ENCODE data around the gene ZNF699. TPM values are rescaled to one million over a fixed set of nuclear protein-coding genes. Genes with fewer than 3 reads are reported as not detected.
"Not testable (repeated sequence)": the region's sequence is repeated elsewhere in the genome, so short reads cannot be mapped to it uniquely, and the experiment has no call there.

The ZNF699 gene
- 13.9 and 34.0 TPM in 2 replicates for total RNA-seq (2014; rRNA removed)
- polyA plus RNA-seq (2012) = 3.3 TPM

DNA sequence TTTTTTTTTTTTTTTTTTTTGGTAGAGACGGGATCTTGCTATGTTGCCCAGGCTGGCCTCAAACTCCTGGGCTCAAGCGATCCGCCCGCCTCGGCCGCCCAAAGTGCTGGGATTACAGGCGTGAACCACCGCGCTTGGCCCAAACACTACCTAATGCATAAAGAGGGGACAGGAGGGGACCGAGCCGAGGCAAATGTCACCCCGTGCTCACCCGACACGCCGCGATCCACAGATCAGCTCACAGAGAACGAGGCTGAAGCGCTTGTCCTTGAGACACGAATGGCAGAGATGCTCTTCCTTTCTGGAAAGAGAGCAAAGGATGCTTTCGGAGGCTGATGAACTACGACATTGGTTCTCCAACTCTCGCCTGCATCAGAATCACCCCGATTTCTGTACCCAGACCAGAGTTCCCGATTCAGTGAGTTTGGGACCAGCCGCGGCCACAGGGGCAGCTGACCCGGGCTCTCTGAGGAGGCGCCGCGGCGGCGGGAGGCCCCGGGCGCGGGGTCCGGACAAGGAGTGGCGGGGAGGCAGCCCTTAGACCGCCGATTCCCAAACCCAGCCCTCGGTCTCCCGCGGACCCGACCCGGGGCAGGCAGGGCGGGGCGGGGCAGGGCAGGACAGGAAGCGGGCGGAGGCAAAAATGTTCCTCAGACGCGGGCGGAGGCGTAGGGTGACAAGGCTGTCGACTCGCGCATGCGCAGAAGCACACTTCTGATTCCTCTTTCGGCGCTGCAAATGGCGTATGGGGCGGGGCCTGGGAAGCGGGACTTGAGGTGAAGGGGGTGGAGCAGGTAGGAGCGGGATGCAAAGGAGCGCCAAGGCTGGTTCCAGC lies at the start of gene ZNF699:
ZNF699 (minus strand) TSS at position 700 of the 835 bp plus-strand sequence. CDS start 4,719 bp downstream, outside the sequence.
- DNase-seq (ENCODE audit: low read depth) = peak; percentile 97

DNA sequence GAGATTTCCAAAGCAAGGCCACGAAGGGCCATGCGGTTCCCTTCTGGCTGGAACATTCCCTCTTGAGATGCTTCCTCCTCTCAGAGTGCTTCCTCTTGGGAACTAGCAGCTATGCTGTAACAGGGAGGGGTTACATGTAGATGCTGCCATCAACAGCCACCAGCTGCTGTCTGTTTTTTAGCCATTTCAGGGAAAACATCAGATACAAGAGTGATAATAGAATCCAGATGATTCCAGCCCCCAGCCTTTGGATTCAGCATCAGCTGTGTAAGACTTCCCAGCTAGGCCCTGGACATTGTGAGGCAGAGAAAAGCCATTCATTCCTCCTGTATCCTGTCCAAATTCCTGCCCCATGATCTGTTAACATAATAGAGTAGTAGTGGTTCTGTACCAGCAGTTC lies 45.0 kb upstream of the ZNF699 start:
- DNase-seq (ENCODE audit: low read depth) = no peak

DNA sequence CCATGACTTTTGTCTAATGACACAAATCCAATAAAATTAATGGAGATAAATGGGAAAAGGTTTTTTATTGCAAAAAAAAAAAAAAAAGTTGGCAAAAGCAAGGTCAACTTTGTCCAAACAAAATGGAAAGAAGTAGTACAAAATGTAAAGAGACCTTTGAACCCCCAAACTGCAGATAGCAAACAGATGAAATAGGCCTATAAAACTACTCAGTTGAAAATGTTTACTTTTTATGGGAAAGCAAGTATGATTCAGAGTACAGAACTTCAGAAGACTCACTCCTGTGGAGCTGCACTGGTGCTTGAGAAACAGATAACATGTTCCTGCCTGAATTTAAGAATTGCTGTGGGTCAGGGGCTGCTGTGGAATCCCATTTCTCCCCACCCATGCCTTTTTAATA lies 43.4 kb upstream of the ZNF699 start:
- no peak for DNase-seq (ENCODE audit: low read depth)

DNA sequence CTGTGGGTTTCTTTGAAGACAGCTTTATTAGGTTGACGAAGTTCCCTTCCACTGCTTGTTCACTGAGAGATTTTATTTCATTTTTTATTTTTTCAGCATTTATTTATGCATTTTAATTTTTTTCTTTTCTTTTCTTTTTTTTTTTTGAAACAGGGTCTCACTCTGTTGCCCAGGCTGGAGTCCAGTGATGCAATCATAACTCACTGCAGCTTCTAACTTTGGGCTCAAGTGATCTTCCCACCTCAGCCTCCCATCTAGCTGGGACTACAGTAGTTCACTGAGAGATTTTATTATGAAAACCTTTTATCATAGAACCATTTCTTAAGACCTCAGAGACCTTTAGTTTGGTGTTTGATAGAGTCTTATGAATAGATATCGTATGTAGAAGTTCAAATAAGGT lies 42.9 kb upstream of the ZNF699 start:
- DNase-seq (ENCODE audit: low read depth) = no peak

DNA sequence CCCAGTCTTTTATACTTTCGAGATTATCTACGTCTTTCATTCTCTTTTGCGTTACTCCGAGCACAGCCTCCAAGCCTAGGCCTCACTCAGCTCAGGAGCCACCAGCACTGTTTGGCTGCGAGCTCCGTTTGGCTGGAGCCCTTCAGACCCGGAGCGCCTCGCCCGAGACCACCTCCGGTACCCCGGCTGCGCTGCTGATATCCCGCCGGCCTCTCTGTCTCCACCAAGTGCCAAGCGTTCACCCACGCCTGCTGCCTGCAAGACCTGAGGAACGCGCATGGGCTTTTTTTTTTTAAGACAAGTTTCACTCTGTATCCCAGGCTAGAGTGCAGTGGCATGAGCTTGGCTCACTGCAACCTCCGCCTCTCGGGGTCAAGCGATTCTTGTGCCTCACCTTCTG lies 39.0 kb upstream of the ZNF699 start:
- DNase-seq (ENCODE audit: low read depth) = no peak

DNA sequence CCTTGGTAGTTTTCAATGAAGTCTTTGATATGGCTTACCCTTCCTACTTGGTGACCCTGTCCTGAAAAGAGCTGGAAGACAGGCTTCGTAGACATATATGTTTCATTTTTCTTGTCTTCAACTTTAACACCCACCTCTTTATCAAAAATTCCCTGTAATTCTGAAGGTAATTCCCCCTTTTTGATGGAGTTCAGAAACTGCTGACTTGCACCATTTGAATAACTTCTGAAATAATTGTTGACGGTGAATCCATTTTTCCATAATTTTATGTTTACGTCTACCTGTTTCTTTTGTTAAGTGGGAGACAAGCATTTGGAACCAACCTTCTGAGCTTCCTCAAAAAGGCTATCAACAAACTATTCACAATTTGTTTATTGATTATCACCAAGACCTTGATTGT lies 38.6 kb upstream of the ZNF699 start:
- no peak for DNase-seq (ENCODE audit: low read depth)

DNA sequence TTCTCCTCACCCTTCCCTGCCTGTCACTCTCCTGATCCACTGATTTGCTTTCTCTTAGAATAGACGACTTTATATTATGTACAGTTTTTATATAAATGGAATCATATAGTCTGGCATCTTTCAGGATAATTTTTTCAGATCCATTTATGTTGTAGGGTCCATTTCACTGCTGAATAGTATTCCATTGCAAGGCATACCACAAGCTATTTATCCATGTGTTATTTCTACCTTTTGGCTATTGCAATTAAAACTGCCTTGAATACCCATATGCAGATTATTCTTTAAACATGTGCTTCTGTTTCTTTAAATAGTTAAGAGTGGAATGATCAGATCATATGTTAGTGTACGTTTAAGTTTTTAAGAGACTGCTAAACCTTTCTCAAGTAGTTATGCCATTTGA lies 35.4 kb upstream of the ZNF699 start:
- DNase-seq (ENCODE audit: low read depth) = no peak

DNA sequence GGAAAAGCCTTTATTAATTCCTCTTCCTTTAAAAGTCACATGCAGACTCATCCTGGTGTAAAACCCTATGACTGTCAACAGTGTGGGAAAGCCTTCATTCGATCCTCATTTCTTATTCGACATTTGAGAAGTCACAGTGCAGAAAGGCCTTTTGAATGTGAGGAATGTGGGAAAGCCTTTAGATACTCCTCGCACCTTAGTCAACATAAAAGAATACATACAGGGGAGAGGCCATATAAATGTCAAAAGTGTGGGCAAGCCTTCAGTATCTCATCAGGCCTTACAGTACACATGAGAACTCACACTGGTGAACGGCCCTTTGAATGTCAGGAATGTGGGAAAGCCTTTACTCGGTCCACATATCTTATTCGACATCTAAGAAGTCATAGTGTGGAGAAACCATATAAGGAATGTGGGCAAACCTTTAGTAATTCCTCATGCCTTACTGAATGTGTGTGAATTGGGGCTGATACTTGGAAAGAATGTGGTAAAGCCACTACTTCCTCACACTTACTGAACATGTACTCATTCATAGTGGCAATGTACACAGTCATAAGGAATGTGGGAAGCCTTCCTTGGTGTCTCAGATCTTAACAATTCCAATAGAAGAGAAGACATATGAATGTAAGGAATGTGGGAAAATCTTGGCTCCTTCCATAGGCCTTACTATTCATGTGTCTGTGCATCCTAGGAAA lies 33.1 kb upstream of the ZNF699 start:
- no peak for DNase-seq (ENCODE audit: low read depth)

DNA sequence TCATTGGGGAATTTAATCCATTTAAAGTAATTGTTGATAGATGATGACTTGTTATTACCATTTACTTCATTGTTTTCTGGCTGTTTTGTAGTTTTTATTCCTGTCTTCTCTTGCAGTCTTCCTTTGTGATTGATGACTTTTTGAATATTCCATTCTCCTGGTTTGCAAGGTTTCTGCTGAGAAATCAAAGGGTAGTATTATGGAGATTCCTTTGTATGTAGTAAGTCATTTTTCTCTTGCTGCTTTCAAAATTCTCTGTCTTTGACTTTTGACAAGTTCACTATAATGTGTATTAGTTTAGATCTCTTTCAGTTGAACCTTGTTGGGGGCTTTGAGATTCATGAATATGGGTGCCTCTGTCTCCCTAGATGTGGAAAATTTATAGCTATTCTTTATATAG lies 20.4 kb upstream of the ZNF699 start:
- DNase-seq (ENCODE audit: low read depth) = no peak

DNA sequence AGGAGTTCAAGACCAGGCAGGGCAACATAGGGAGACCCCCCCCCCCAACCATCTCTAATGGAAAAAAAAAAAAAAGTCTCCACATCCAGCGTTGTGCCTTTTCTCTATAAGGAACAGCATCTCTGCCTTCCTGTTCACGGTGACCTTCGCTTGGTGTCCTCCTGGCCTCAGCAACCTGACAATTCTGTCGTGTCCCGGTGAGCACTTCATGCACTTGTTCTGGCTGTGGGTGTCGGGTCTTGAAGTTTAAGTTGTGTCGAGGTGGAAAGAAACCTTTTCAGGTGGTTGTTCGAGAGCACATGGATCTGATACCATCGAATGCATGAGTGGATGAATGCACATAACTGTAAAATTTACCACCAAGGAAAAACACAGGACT lies 14.9 kb upstream of the ZNF699 start:
- DNase-seq (ENCODE audit: low read depth) = no peak

DNA sequence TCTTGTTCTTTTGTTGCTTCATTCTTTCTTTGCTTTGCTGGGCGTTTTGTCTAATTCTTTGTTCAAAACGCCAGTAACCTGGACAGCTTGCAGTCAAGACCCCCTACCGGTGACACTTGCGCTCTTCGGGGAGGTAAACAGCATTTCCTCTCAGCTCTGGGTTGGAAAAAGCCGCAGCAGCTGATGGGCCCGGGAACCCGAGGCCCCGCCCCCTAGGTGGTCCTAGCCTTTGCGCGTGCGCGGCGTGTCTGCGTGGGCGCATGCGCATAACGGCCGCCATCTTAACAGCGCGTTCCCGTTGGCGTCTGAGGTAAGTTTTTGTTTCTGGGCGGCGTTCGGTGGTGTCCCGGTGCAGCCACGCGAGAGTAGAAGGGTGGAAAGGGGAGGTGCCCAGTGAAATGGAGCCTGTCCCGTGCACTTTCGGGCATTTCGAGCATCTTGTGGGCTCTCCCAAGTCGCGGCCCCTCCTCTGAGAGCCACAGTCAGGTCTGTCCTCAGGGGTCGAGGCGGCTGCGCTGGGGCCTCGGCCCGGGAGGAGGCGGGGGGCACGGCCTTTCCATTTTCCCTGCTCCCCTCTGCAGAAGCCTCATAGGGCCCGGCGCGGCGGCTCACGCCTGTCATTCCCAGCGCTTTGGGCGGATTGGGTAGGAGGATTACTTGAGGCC lies 14.4 kb upstream of the ZNF699 start, which contains the start of gene ZNF559:
ZNF559 (plus strand) TSS at position 261 of the 665 bp plus-strand sequence. CDS start 14,371 bp downstream, outside the sequence.
- DNase-seq (ENCODE audit: low read depth) = peak; percentile 81

DNA sequence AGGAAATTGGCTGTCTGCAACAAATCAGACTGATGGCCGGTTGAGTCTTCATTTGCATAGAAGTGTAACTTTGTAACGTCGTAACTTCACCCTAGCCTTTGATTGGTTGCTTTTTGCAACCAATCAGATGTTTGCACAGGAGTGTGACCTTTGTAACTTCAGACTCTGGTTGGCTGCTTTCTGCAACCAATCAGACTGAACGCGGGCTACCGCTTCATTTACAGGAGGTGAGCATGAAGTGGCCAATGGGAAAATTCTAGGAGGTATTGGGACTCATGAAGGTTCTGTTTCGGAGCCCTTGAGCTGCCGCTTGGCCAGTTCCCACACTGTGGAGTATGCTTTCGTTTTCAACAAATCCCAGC lies 13.9 kb upstream of the ZNF699 start:
- DNase-seq (ENCODE audit: low read depth) = peak; percentile 71

DNA sequence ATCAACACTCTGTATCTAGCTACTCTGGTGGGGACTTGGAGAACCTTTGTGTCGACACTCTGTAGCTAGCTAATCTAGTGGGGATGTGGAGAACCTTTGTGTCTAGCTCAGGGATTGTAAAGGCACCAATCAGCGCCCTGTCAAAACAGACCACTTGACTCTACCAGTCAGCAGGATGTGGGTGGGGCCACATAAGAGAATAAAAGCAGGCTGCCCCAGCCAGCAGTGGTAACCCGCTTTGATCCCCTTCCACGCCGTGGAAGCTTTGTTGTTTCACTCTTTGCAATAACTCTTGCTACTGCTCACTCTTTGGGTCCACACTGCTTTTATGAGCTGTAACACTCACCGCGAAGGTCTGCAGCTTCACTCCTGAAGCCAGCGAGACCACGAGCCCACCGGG lies 12.6 kb upstream of the ZNF699 start:
- not testable (repeated sequence) for DNase-seq (ENCODE audit: low read depth)

DNA sequence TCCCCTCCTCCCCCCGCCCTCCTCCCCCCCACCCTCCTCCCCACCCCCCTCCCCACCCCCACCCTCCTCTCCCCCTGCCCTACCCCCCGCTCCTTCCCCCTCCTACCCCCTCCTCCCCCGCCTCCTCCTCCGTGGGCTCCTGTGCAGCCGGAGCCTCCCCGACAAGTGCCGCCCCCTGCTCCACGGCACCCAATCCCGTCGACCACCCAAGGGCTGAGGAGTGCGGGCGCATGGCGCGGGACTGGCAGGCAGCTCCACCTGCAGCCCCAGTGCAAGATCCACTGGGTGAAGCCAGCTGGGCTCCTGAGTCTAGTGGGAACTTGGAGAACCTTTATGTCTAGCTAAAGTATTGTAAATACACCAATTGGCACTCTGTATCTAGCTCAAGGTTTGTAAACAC lies 12.1 kb upstream of the ZNF699 start:
- DNase-seq (ENCODE audit: low read depth) = not testable (repeated sequence)

DNA sequence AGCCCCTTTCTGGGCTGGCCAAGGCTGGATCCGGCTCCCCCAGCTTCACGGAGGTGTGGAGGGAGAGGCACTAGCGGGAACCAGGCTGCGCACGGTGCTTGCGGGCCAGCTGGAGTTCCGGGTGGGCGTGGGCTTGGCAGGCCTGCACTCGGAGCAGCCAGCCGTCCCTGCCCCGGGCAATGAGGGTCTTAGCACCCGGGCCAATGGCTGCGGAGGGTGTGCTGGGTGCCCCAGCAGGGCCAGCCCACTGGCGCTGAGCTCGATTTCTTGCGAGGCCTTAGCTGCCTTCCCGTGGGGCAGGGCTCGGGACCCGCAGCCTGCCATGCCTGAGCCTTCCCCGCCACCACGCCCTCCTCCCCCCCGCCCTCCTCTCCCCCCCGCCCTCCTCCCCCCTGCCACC lies 11.7 kb upstream of the ZNF699 start:
- DNase-seq (ENCODE audit: low read depth) = no peak

DNA sequence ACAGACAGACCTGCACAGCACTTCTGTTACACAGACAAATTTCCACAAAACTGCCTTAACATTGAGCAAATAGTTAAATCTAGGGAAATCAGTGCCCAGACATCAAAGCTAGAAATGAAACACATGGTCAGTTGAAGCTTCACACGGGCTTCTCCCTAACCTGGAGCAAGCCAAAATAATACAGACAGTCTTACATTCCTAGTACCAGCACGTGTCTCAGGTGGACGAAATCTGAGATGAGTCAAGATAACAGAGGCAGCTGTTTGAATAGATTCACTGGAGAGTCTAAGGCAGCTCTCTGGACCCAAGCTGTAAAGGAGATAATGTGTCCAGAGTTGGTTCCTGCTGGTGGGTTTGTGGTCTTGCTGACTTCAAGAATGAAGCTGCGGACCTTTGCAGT lies 4.1 kb upstream of the ZNF699 start:
- DNase-seq (ENCODE audit: low read depth) = no peak

DNA sequence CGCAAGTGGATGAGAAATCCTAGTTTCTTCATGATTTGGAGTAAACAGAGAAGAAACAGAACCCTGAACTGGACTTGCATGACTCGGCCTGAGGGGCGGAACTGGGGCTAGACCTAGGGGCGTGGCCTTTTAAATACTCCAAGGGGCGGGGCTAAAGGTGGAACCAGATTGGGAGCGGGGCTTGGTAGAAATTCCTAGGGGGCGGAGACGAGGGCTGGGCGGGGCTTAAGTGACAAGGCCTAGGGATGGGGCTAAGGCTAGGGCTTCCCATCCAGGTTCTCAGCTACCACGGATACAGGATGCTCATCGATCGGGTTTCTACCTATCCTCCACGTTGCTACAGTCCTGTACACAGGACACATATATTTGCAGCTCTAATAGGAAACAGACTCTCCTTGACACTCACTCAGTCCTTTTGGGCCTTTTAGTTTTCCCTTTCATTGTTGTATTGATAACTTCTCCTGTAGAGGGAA lies 372 bp upstream of the ZNF699 start:
- DNase-seq (ENCODE audit: low read depth) = peak; percentile 87

DNA sequence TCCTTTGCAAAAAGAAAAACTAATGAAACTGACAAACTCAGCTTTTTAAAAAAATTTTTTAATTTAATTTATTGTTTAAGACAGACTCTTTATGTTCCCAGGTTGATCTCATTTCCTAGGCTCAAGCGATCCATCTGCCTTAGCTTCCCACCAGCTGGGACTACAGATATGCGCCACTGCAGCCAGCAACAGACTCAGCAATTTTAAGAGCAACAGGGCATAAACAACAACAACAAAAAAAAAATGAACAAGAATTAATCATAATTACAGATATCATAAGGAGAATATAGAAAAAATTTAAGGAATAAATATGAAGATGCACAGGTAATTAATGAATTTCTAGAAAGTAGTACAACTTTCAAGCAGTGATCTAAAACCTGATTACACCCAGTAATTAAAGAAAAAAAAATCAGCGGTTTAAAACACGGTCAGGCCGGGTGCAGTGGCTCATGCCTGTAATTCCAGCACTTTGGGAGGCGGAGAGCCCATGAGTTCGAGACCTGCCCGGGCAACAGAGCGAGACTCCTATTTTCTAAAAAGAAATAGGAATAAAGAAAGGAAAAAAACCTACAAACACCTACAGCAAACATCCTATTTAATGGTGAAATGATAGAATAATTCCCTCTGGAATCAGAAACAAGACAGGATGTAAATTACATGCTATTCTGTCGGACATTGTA lies 1.4 kb downstream of the ZNF699 start:
- no peak for DNase-seq (ENCODE audit: low read depth)

DNA sequence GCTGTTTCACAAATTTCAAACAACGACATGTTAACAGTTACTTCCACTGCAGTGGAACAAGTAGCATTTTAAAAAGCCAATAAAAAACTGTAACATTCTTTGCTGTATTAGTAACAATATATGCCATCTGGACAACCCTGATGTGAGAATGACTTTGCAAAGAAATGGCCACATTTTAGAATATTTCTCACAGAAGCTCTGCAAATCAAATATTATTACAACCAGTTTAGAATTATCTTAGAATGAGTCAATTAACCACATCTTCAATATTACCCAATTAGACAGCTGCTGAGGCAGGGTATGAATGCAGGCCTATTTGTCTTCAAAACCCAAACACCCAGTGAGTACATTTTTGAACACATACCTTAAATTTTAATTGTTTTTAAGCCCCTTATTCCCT lies 3.2 kb downstream of the ZNF699 start:
- DNase-seq (ENCODE audit: low read depth) = peak; percentile 92

DNA sequence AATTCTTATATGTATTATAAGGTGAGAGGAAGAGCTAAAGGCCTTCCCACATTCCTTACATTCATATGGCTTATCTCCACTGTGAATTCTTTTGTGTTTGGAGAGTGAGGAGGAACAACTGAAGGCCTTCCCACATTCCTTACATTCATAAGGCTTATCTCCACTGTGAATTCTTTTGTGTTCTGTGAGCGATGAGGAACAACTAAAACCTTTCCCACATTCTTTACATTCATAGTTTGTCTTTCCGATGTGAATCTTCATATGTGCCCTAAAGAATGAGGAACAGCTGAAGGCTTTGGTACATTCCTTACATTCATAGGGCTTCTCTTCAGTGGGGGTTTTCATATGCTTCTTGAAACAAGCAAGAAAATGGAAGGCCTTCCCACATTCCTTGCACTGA lies 13.3 kb downstream of the ZNF699 start:
- no peak for DNase-seq (ENCODE audit: low read depth)

DNA sequence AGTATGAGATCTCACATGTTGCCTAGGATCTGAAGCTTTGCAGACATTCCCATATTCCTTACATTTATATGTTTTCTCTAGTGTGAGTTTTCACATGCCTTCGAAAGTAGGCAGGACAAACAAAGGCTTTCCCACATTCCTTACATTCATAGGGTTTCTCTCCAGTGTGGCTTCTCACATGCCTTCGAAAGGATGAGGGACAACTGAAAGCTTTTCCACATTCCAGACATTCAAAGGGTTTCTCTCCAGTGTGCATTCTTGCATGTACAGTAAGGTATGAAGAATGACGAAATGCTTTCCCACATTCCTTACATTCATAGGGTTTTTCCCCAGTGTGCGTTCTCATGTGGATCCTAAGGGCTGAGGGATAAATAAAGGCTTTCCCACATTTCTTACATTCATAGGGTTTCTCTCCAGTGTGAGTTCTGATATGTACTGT lies 14.2 kb downstream of the ZNF699 start:
- no peak for DNase-seq (ENCODE audit: low read depth)
